Glutamatergic neuron (in vitro differentiated cells): ENCODE measurements around the gene PRCP. TPM values are rescaled to one million over a fixed set of nuclear protein-coding genes. Genes with fewer than 3 reads are reported as not detected.

ENCODE experiments used
- DNase-seq: peaks from one replicate; pipeline ENCODE4 v3.0.0; 2022
- H3K27ac Mint-ChIP-seq: one replicate; pipeline ENCODE4 v1.8.0; 2020; ENCODE audit warnings: mild to moderate bottlenecking, mixed read lengths, inconsistent platforms; ENCODE audit not compliant: unreplicated experiment
- H3K27me3 Mint-ChIP-seq: one replicate; pipeline ENCODE4 v1.8.0; 2020; ENCODE audit warnings: mild to moderate bottlenecking, moderate library complexity, mixed read lengths, inconsistent platforms; ENCODE audit not compliant: unreplicated experiment
- H3K36me3 Mint-ChIP-seq: one replicate; pipeline ENCODE4 v1.8.0; 2020; ENCODE audit warnings: mild to moderate bottlenecking, mixed read lengths, inconsistent platforms; ENCODE audit not compliant: unreplicated experiment
- H3K4me1 Mint-ChIP-seq: one replicate; pipeline ENCODE4 v1.8.0; 2020; ENCODE audit warnings: mild to moderate bottlenecking, low read depth, mixed read lengths, inconsistent platforms; ENCODE audit not compliant: unreplicated experiment
- H3K4me3 Mint-ChIP-seq: one replicate; pipeline ENCODE4 v1.8.0; 2020; ENCODE audit warnings: mild to moderate bottlenecking, mixed read lengths, inconsistent platforms; ENCODE audit not compliant: unreplicated experiment
- H3K9me3 Mint-ChIP-seq: one replicate; pipeline ENCODE4 v1.8.0; 2020; ENCODE audit warnings: mild to moderate bottlenecking, moderate library complexity, mixed read lengths, inconsistent platforms; ENCODE audit not compliant: unreplicated experiment
- CTCF ChIP-seq: fragments of 200-600 bp; sonication (generic); IDR thresholded peaks from one replicate; pipeline ENCODE4 v1.5.0; 2021; ENCODE audit not compliant: partially characterized antibody, unreplicated experiment
- total RNA-seq: library from RNA; stranded (reverse); fragmentation: NEBNext Ultra II Directional; extraction: Animal tissue kit (Norgen Biotek cat#: 25700); gene quantifications from one replicate; pipeline ENCODE4 v1.2.1, GENCODE V29; 2021; ENCODE audit not compliant: unreplicated experiment

PRCP gene
- total RNA-seq, 1 donor from 2014 or later: 12.3 TPM

- Mint-ChIP-seq H3K27me3 (peaks cover 2% of the 10 kb centered on the region), H3K4me1 (peaks cover 10% of the 10 kb centered on the region), H3K27ac (peak within 1 kb of the TSS; percentile 83), H3K36me3 (no peaks in the 10 kb centered on the region), H3K9me3 (peaks cover 6% of the 10 kb centered on the region), H3K4me3 (peak within 1 kb of the TSS; percentile 98)
- TF ChIP-seq CTCF: no peak
- DNase-seq: peak; percentile 93
Measured at GRCh38 chr11:82901165-82901921, 1.1 kb upstream of the PRCP start, which contains the start of gene DDIAS. Gene DDIAS (plus strand): TSS chr11:82901736. CDS start chr11:82914739, 13,003 bp downstream.

- Mint-ChIP-seq H3K4me3 (peak overlapping the region; percentile 98), H3K9me3 (peaks cover 6% of the 10 kb centered on the region), H3K36me3 (no peaks in the 10 kb centered on the region), H3K27me3 (peaks cover 2% of the 10 kb centered on the region), H3K4me1 (peaks cover 10% of the 10 kb centered on the region), H3K27ac (peak overlapping the region; percentile 18)
- no peak for TF ChIP-seq CTCF
- DNase-seq: no peak
Measured at GRCh38 chr11:82899957-82900276, 313 bp downstream of the PRCP start.

DNA sequence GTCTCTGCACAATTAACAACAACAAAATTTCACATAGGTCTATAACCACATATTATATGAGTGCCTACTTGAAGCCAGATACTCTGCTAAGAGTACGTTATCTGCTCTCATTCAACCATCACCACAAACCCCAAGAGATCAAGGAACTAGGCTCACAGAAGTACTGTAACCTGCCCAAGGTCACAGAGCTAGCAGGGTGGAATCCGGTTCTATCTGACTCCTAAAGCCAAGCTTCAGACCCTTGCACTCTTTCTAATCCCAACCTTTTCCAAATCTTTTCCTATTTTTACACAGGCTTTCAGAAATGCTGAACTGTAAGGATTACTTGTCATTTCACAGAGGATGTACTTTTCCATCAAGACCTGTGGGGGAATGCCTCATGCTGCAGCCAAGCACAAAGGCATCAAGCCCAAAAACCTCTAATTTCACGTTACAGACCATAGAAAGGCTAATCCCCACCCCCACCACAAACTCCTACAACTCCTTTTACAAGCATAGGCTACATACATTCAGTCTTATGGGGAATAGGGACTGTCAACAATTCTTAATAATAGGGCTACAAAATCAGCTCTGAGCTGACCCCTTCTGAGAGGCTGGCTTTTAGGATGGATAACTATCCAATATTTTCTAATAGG lies 927 bp downstream of the PRCP start:
- Mint-ChIP-seq H3K27ac (peak overlapping the region; percentile 18), H3K4me1 (peaks cover 10% of the 10 kb centered on the region), H3K9me3 (peaks cover 6% of the 10 kb centered on the region), H3K4me3 (peak overlapping the region; percentile 98), H3K36me3 (no peaks in the 10 kb centered on the region), H3K27me3 (peaks cover 2% of the 10 kb centered on the region)
- TF ChIP-seq CTCF: no peak
- no peak for DNase-seq

- H3K27me3 Mint-ChIP-seq: peaks cover 2% of the 10 kb centered on the region
- no peak overlapping the region for H3K27ac Mint-ChIP-seq
- no peaks in the 10 kb centered on the region for H3K36me3 Mint-ChIP-seq
- H3K9me3 Mint-ChIP-seq: peaks cover 6% of the 10 kb centered on the region
- H3K4me1 Mint-ChIP-seq: peaks cover 10% of the 10 kb centered on the region
- H3K4me3 Mint-ChIP-seq: no peak overlapping the region
- DNase-seq: no peak
- TF ChIP-seq CTCF: no peak
Measured at GRCh38 chr11:82898241-82898640, 2.0 kb downstream of the PRCP start.

DNA sequence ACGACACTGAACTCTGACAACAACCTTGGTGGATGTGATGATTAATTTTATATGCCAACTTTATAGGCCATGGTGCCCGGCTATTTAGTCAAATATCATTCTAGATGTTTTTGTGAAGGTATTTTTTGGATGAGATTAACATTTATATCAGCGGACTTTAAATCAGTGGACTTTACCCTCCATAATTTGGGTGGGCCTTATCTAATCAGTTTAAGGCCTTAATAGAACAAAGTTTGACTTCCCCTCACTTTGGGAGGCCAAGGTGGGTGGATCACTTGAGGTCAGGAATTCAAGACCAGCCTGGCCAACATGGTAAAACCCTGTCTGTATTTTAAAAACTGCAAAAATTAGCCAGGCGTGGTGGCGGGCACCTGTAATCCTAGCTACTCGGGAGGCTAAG lies 4.0 kb downstream of the PRCP start:
- Mint-ChIP-seq H3K27me3 (peaks cover 2% of the 10 kb centered on the region), H3K36me3 (no peaks in the 10 kb centered on the region)

More for the DNA sequence above, 4.0 kb downstream of the PRCP start:
- no peak overlapping the region for H3K4me3 Mint-ChIP-seq
- peaks cover 8% of the 10 kb centered on the region for H3K4me1 Mint-ChIP-seq
- no peak for DNase-seq
- H3K9me3 Mint-ChIP-seq: peaks cover 4% of the 10 kb centered on the region
- no peak for TF ChIP-seq CTCF
- no peak overlapping the region for H3K27ac Mint-ChIP-seq
